ENCODE measurements around the gene HSD17B10.

- TF ChIP-seq, protein P1, sequence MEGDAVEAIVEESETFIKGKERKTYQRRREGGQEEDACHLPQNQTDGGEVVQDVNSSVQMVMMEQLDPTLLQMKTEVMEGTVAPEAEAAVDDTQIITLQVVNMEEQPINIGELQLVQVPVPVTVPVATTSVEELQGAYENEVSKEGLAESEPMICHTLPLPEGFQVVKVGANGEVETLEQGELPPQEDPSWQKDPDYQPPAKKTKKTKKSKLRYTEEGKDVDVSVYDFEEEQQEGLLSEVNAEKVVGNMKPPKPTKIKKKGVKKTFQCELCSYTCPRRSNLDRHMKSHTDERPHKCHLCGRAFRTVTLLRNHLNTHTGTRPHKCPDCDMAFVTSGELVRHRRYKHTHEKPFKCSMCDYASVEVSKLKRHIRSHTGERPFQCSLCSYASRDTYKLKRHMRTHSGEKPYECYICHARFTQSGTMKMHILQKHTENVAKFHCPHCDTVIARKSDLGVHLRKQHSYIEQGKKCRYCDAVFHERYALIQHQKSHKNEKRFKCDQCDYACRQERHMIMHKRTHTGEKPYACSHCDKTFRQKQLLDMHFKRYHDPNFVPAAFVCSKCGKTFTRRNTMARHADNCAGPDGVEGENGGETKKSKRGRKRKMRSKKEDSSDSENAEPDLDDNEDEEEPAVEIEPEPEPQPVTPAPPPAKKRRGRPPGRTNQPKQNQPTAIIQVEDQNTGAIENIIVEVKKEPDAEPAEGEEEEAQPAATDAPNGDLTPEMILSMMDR (IDR thresholded peaks at IDR 0.05; ENCODE audit: poor library complexity), result no peak
- no peak for TF ChIP-seq EZH2phosphoT487 (IDR thresholded peaks at IDR 0.05; ENCODE audit: low read depth, severe bottlenecking, unreplicated experiment)
- TF ChIP-seq EZH2 (IDR thresholded peaks at IDR 0.05; ENCODE audit: borderline replicate concordance), result no peak
These were observed 42.2 kb upstream of the HSD17B10 start for GRCh38 chrX:53476371-53476770.
